Neural cell (in vitro differentiated cells): Measurements from ENCODE around the gene CLN6. TPM values are rescaled to one million over a fixed set of nuclear protein-coding genes. Genes with fewer than 3 reads are reported as not detected.

Source experiments
- H2AFZ ChIP-seq: fragments of 200-600, 300-800 bp; sonication (generic), shearing (Covaris generic); 2 replicates; pipeline ENCODE4 v1.6.0; 2014; ENCODE audit warnings: low read depth, mild to moderate bottlenecking, antibody characterized with exemption, low read length, moderate library complexity
- H3F3A ChIP-seq: fragments of 200-600 bp; shearing (Covaris generic); 2 replicates; pipeline ENCODE4 v1.6.1; 2016; ENCODE audit warnings: mild to moderate bottlenecking, moderate library complexity, mixed read lengths, antibody characterized with exemption, low read length; ENCODE audit not compliant: insufficient read depth, poor library complexity, severe bottlenecking
- H3K27ac ChIP-seq: fragments of 200-600, 300-800 bp; sonication (generic), shearing (Covaris generic); 2 replicates; pipeline ENCODE4 v1.5.1; 2014; ENCODE audit warnings: mild to moderate bottlenecking, low read length, moderate library complexity
- H3K27me3 ChIP-seq: fragments of 300-800, 200-600 bp; sonication (generic), shearing (Covaris generic); 2 replicates; pipeline ENCODE4 v1.6.0; 2014; ENCODE audit warnings: mild to moderate bottlenecking, low read depth, low read length, moderate library complexity; ENCODE audit not compliant: insufficient read depth
- H3K36me3 ChIP-seq: fragments of 300-800, 200-600 bp; sonication (generic), shearing (Covaris generic); 2 replicates; pipeline ENCODE4 v1.5.1; 2014; ENCODE audit warnings: mild to moderate bottlenecking, antibody characterized with exemption, low read length, moderate library complexity; ENCODE audit not compliant: insufficient read depth
- H3K4me2 ChIP-seq: fragments of 300-800, 200-600 bp; sonication (generic), shearing (Covaris generic); 2 replicates; pipeline ENCODE4 v1.6.0; 2014; ENCODE audit warnings: mild to moderate bottlenecking, low read length
- H3K4me3 ChIP-seq: fragments of 300-800, 200-600 bp; sonication (generic), shearing (Covaris generic); 2 replicates; pipeline ENCODE4 v1.5.1; 2014; ENCODE audit warnings: mild to moderate bottlenecking, low read length, moderate library complexity
- H3K79me2 ChIP-seq: fragments of 200-600 bp; shearing (Covaris generic); replicated peaks from 2 replicates; pipeline ENCODE4 v1.6.0; 2014; ENCODE audit warnings: mild to moderate bottlenecking, low read length, moderate library complexity; ENCODE audit not compliant: insufficient read depth
- H3K9ac ChIP-seq: fragments of 300-800, 200-600 bp; sonication (generic), shearing (Covaris generic); 2 replicates; pipeline ENCODE4 v1.6.1; 2016; ENCODE audit warnings: mild to moderate bottlenecking, low read length, mixed read lengths
- H3K9me2 ChIP-seq: fragments of 200-600 bp; shearing (Covaris generic); 2 replicates; pipeline ENCODE4 v1.6.1; 2016; ENCODE audit warnings: mild to moderate bottlenecking, low read length, mixed read lengths; ENCODE audit not compliant: insufficient read depth
- H3K9me3 ChIP-seq: fragments of 200-600, 300-800 bp; sonication (generic), shearing (Covaris generic); 2 replicates; pipeline ENCODE4 v1.6.1; 2016; ENCODE audit warnings: mild to moderate bottlenecking, mixed run types, low read length, moderate library complexity, mixed read lengths
- H4K20me1 ChIP-seq: fragments of 200-600 bp; shearing (Covaris generic); 2 replicates; pipeline ENCODE4 v1.6.1; 2016; ENCODE audit warnings: mild to moderate bottlenecking, mixed run types; ENCODE audit not compliant: insufficient read depth
- CTCF ChIP-seq: fragments of 450-650 bp; IDR thresholded peaks from 2 replicates; pipeline ENCODE4 v1.5.1; 2014; ENCODE audit warnings: antibody characterized with exemption, mild to moderate bottlenecking, moderate library complexity; ENCODE audit not compliant: poor library complexity, severe bottlenecking
- EP300 ChIP-seq: fragments of 450-650 bp; conservative IDR thresholded peaks from 2 replicates; pipeline ENCODE4 v1.6.1; 2014; ENCODE audit warnings: antibody characterized with exemption, mild to moderate bottlenecking, moderate library complexity; ENCODE audit not compliant: poor library complexity, severe bottlenecking
- EZH2 ChIP-seq: fragments of 200-600, 300-800 bp; shearing (Covaris generic), sonication (generic); IDR thresholded peaks from 2 replicates; pipeline ENCODE4 v1.6.1; 2014; ENCODE audit warnings: antibody characterized with exemption, low read length, borderline replicate concordance, mild to moderate bottlenecking; ENCODE audit not compliant: insufficient read depth, poor library complexity, severe bottlenecking
- MXI1 ChIP-seq: fragments of 450-650 bp; conservative IDR thresholded peaks from 2 replicates; pipeline ENCODE4 v1.6.1; 2014; ENCODE audit warnings: antibody characterized with exemption, mild to moderate bottlenecking; ENCODE audit not compliant: poor library complexity, severe bottlenecking
- POLR2AphosphoS5 ChIP-seq: IDR thresholded peaks from 2 replicates; pipeline ENCODE4 v1.6.1; 2012
- RAD21 ChIP-seq: fragments of 450-650 bp; conservative IDR thresholded peaks from 2 replicates; pipeline ENCODE4 v1.6.1; 2014; ENCODE audit warnings: antibody characterized with exemption, mild to moderate bottlenecking, moderate library complexity
- REST ChIP-seq: IDR thresholded peaks from 2 replicates; pipeline ENCODE4 v1.6.1; 2012; ENCODE audit warnings: borderline replicate concordance
- SMC3 ChIP-seq: fragments of 450-650 bp; conservative IDR thresholded peaks from 2 replicates; pipeline ENCODE4 v1.6.1; 2014; ENCODE audit warnings: antibody characterized with exemption, mild to moderate bottlenecking, moderate library complexity; ENCODE audit not compliant: poor library complexity
- TAF1 ChIP-seq: IDR thresholded peaks from 2 replicates; pipeline ENCODE4 v1.6.1; 2012; ENCODE audit warnings: low read depth
- polyA plus RNA-seq: library from polyadenylated mRNA; depleted of rRNA; stranded (reverse); fragments of >200 nt; gene quantifications from 2 replicates; pipeline ENCODE4 v1.2.3, GENCODE V29; 2014

The CLN6 gene
- polyA plus RNA-seq, 1 donor from 2014 or later: 4.9 TPM

- no peak overlapping the region for H3K4me2 ChIP-seq
- no peak overlapping the region for H3K4me3 ChIP-seq
- no peaks in the 10 kb centered on the region for H3K9me2 ChIP-seq
- no peaks in the 10 kb centered on the region for H3K36me3 ChIP-seq
- H4K20me1 ChIP-seq: no peaks in the 10 kb centered on the region
- H3K27ac ChIP-seq: no peak overlapping the region
- H3K79me2 ChIP-seq: no peaks in the 10 kb centered on the region
- TF ChIP-seq TAF1 (no peak), EP300 (no peak), CTCF (no peak), MXI1 (no peak)
- H3K9ac ChIP-seq: no peak overlapping the region
- no peaks in the 10 kb centered on the region for H3K9me3 ChIP-seq
- no peak overlapping the region for H2AFZ ChIP-seq
- H3K27me3 ChIP-seq: no peaks in the 10 kb centered on the region
- H3F3A ChIP-seq: no peaks in the 10 kb centered on the region
Observed at GRCh38 chr15:68201879-68202261, 27.7 kb downstream of the CLN6 start.

- H3K9me2 ChIP-seq: no peaks in the 10 kb centered on the region
- no peaks in the 10 kb centered on the region for H3K36me3 ChIP-seq
- no peak for TF ChIP-seq CTCF
- TF ChIP-seq EP300: no peak
- H3K27ac ChIP-seq: no peak overlapping the region
- no peaks in the 10 kb centered on the region for H3K9me3 ChIP-seq
- H3F3A ChIP-seq: no peaks in the 10 kb centered on the region
- H3K79me2 ChIP-seq: no peaks in the 10 kb centered on the region
- no peak overlapping the region for H3K4me2 ChIP-seq
- H2AFZ ChIP-seq: no peak overlapping the region
- H3K9ac ChIP-seq: no peak overlapping the region
- H3K4me3 ChIP-seq: no peak overlapping the region
- H3K27me3 ChIP-seq: no peaks in the 10 kb centered on the region
- no peaks in the 10 kb centered on the region for H4K20me1 ChIP-seq
Observed at GRCh38 chr15:68201153-68201878, 28.2 kb downstream of the CLN6 start.

- Histone ChIP-seq H3K9me3 (no peaks in the 10 kb centered on the region), H3K9me2 (no peaks in the 10 kb centered on the region), H3K36me3 (no peaks in the 10 kb centered on the region), H3K27ac (no peak overlapping the region), H3K4me3 (no peak overlapping the region), H4K20me1 (no peaks in the 10 kb centered on the region), H3K9ac (no peak overlapping the region), H3K27me3 (no peaks in the 10 kb centered on the region), H3F3A (no peaks in the 10 kb centered on the region), H3K4me2 (no peak overlapping the region), H3K79me2 (no peaks in the 10 kb centered on the region), H2AFZ (no peak overlapping the region)
- TF ChIP-seq SMC3 (no peak), EZH2 (no peak), TAF1 (no peak), REST (no peak), POLR2AphosphoS5 (no peak), CTCF (no peak), EP300 (no peak), MXI1 (no peak), RAD21 (no peak)
Observed at GRCh38 chr15:68200016-68200861, 29.3 kb downstream of the CLN6 start.
